HL-60 (cell line): ENCODE data around the gene MAP3K13.

Experiments
- DNase-seq, 2 experiments: peaks; one replicate each; pipeline ENCODE4 v3.0.0-alpha.2; 2010 to 2020; ENCODE audit warnings: low read depth in 1 of 2, low spot score in 1 of 2
- H3K27ac ChIP-seq: fragments of 250-450 bp; sonication (Bioruptor Pico); replicated peaks from 2 replicates; pipeline ENCODE4 v1.5.1; 2020; ENCODE audit warnings: mild to moderate bottlenecking, moderate library complexity
- H3K27me3 ChIP-seq: fragments of 250-450 bp; sonication (Bioruptor Pico); 2 replicates; pipeline ENCODE4 v1.5.1; 2021; ENCODE audit warnings: mild to moderate bottlenecking, moderate library complexity; ENCODE audit not compliant: insufficient read depth, poor library complexity, severe bottlenecking
- H3K4me3 ChIP-seq: replicated peaks from 2 replicates; pipeline ENCODE4 v1.5.1; 2011; ENCODE audit warnings: mild to moderate bottlenecking, control low read depth, low read length; ENCODE audit not compliant: insufficient read depth
- GABPA ChIP-seq: IDR thresholded peaks from 2 replicates; pipeline ENCODE4 v1.6.1; 2012; ENCODE audit warnings: low read depth
- POLR2AphosphoS5 ChIP-seq: IDR thresholded peaks from 2 replicates; pipeline ENCODE4 v1.6.1; 2012; ENCODE audit warnings: low read depth
- REST ChIP-seq: IDR thresholded peaks from 2 replicates; pipeline ENCODE4 v1.6.1; 2012; ENCODE audit warnings: low read depth; ENCODE audit not compliant: insufficient replicate concordance
- SPI1 ChIP-seq: IDR thresholded peaks from 2 replicates; pipeline ENCODE4 v1.6.1; 2012; ENCODE audit warnings: low read depth, mild to moderate bottlenecking, borderline replicate concordance
- TF ChIP-seq, protein P1 (sequence below): IDR thresholded peaks from one replicate; pipeline ENCODE4 v1.5.1; 2011; ENCODE audit warnings: low read length, control low read depth, inconsistent platforms; ENCODE audit not compliant: insufficient read depth

MAP3K13 gene

DNA sequence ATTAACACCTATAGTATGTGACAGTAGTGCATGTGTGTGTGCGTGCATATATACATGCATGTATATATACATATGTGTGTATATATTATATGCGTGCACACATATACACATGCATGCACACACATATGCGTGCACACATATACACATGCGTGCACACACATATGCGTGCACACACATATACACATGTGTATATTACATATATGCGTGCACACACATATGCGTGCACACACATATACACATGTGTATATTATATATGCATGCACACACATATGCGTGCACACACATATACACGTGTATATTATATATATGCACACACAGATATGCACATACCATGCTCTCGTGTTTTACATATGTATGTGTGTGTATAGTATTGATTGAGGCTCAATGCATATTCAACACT, 42.0 kb upstream of the MAP3K13 start:
- TF ChIP-seq GABPA = no peak
- no peak for TF ChIP-seq REST
- TF ChIP-seq, protein P1, sequence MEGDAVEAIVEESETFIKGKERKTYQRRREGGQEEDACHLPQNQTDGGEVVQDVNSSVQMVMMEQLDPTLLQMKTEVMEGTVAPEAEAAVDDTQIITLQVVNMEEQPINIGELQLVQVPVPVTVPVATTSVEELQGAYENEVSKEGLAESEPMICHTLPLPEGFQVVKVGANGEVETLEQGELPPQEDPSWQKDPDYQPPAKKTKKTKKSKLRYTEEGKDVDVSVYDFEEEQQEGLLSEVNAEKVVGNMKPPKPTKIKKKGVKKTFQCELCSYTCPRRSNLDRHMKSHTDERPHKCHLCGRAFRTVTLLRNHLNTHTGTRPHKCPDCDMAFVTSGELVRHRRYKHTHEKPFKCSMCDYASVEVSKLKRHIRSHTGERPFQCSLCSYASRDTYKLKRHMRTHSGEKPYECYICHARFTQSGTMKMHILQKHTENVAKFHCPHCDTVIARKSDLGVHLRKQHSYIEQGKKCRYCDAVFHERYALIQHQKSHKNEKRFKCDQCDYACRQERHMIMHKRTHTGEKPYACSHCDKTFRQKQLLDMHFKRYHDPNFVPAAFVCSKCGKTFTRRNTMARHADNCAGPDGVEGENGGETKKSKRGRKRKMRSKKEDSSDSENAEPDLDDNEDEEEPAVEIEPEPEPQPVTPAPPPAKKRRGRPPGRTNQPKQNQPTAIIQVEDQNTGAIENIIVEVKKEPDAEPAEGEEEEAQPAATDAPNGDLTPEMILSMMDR = no peak
- TF ChIP-seq POLR2AphosphoS5 = no peak
- TF ChIP-seq SPI1 = no peak

GRCh38 chr3:185322101-185322719, 40.7 kb upstream of the MAP3K13 start:
- no peak for DNase-seq
- H3K27me3 ChIP-seq = no peaks in the 10 kb centered on the region
- H3K27ac ChIP-seq = no peak overlapping the region
- no peak for TF ChIP-seq REST
- TF ChIP-seq SPI1 = no peak
- no peak for TF ChIP-seq POLR2AphosphoS5
- TF ChIP-seq, protein P1 = no peak
- no peak for TF ChIP-seq GABPA
- H3K4me3 ChIP-seq = no peak overlapping the region

More for the DNA sequence above, 42.0 kb upstream of the MAP3K13 start:
- Histone ChIP-seq H3K27me3 (no peaks in the 10 kb centered on the region), H3K4me3 (no peak overlapping the region), H3K27ac (no peak overlapping the region)
- DNase-seq = no peak

DNA sequence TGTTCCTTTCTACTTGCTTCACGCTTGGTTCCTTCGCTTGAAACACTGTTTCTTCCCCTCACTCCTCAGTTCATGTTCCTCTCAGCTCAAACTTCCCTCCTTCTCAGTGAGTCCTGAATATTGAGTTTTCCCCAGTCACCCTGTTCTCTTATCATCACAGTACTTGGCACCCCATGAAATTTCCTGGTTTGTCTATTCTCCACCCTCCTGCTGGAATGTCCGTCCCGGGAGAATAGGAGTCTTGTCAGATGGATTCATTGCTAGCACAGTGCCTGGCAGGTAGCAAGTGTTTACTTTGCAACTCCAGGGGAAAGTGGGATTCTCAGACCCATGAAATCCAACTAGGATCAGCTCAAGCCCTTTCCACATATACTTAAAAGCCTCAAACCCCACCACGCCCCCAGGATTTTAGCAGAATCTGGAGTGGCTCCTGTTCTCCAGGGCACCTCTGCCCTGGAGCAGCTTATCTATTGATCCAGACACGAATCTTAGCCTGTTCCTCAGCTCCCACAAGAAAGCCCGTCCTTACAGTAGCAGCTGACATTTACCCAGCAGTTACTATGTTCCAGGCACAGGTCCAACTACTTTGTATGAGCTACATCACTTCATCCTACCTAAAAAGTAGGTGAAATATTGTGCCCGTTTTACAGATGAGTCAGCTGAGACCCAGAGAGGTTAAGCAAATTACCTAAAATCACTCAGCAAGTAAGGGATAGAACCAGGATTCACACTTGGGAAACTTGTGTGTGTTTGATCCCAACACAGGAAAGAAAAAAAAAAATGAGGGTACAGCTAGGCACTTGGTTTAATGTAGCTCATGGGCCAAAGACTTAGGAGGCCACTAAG, 36.8 kb upstream of the MAP3K13 start:
- TF ChIP-seq GABPA (no peak), POLR2AphosphoS5 (no peak), SPI1 (no peak), REST (no peak)
- TF ChIP-seq, protein P1 = no peak
- no peak for DNase-seq
- H3K27ac ChIP-seq = no peak overlapping the region
- no peaks in the 10 kb centered on the region for H3K27me3 ChIP-seq
- H3K4me3 ChIP-seq = no peak overlapping the region
